ENCODE results near the gene NOL3. TPM values are rescaled to one million over a fixed set of nuclear protein-coding genes. Genes with fewer than 3 reads are reported as not detected.

Gene NOL3
- total and polyA plus RNA-seq, 2 of the 13 experiments (the other 11 are each of a cell fraction or from before 2014, with no cell fraction given): 5.7 to 20.5 TPM

GRCh38 chr16:67150833-67151396 is 19.4 kb upstream of the NOL3 start, which contains the start of gene B3GNT9 (continued):
- TF ChIP-seq ZBTB40 (IDR thresholded peaks at IDR 0.05) (no peak), ZBTB40 (CRISPR knock-in tag; IDR thresholded peaks at IDR 0.05) (no peak), NAIF1 (CRISPR knock-in tag; IDR thresholded peaks at IDR 0.05; ENCODE audit: borderline replicate concordance) (no peak), ZNF713 (CRISPR knock-in tag; IDR thresholded peaks at IDR 0.05) (0 out of 2 replicates have a peak, but pooled peaks have one; percentile 50), IKZF5 (CRISPR knock-in tag; IDR thresholded peaks at IDR 0.05) (peak; percentile 75; the same call in 1 of the 2 replicates), NR2F2 (IDR thresholded peaks at IDR 0.05; ENCODE audit: borderline replicate concordance, low read depth) (no peak), ZNF512 (CRISPR knock-in tag; IDR thresholded peaks at IDR 0.05) (0 out of 2 replicates have a peak, but pooled peaks have one; percentile 39), SMARCC2 (IDR thresholded peaks at IDR 0.05) (no peak), HMGXB3 (CRISPR knock-in tag; IDR thresholded peaks at IDR 0.05; ENCODE audit: borderline replicate concordance) (no peak), ZNF607 (CRISPR knock-in tag; IDR thresholded peaks at IDR 0.05; ENCODE audit: borderline replicate concordance) (peak; percentile 84), ZNF629 (CRISPR knock-in tag; conservative IDR thresholded peaks at IDR 0.05) (no peak), ZNF746 (CRISPR knock-in tag; IDR thresholded peaks at IDR 0.05) (no peak), TEAD2 (CRISPR knock-in tag; IDR thresholded peaks at IDR 0.05) (no peak)
